ENCODE measurements around the gene PLEKHA8.

Gene PLEKHA8

GRCh38 chr7:30142710-30143109, 114.5 kb downstream of the PLEKHA8 start:
- Histone ChIP-seq H3K9me3 (ENCODE audit: severe bottlenecking) (no peaks in the 10 kb centered on the region), H3K27ac (no peak overlapping the region), H3K36me3 (no peaks in the 10 kb centered on the region), H3K4me3 (ENCODE audit: low read depth, low read length) (no peak overlapping the region), H3K27me3 (ENCODE audit: insufficient read depth, low read depth, severe bottlenecking) (no peaks in the 10 kb centered on the region)
- TF ChIP-seq CTCF (IDR thresholded peaks at IDR 0.05; ENCODE audit: low read depth, low read length), result no peak
- DNase-seq, result no peak

GRCh38 chr7:30143748-30144251, 115.6 kb downstream of the PLEKHA8 start:
- Histone ChIP-seq H3K36me3 (no peaks in the 10 kb centered on the region), H3K9me3 (ENCODE audit: severe bottlenecking) (no peaks in the 10 kb centered on the region), H3K27me3 (ENCODE audit: insufficient read depth, low read depth, severe bottlenecking) (no peaks in the 10 kb centered on the region), H3K27ac (no peak overlapping the region), H3K4me3 (ENCODE audit: low read depth, low read length) (no peak overlapping the region)
- no peak for TF ChIP-seq CTCF (IDR thresholded peaks at IDR 0.05; ENCODE audit: low read depth, low read length)
- no peak for DNase-seq

GRCh38 chr7:30144657-30145306, 116.6 kb downstream of the PLEKHA8 start:
- Histone ChIP-seq H3K27me3 (ENCODE audit: insufficient read depth, low read depth, severe bottlenecking) (no peaks in the 10 kb centered on the region), H3K36me3 (peaks cover 3% of the 10 kb centered on the region), H3K27ac (no peak overlapping the region), H3K9me3 (ENCODE audit: severe bottlenecking) (no peaks in the 10 kb centered on the region), H3K4me3 (ENCODE audit: low read depth, low read length) (no peak overlapping the region)
- DNase-seq, result no peak
- TF ChIP-seq CTCF (IDR thresholded peaks at IDR 0.05; ENCODE audit: low read depth, low read length), result no peak

- H3K4me3 ChIP-seq (ENCODE audit: low read depth, low read length), result no peak overlapping the region
- no peak for TF ChIP-seq CTCF (IDR thresholded peaks at IDR 0.05; ENCODE audit: low read depth, low read length)
- H3K36me3 ChIP-seq, result peaks cover 3% of the 10 kb centered on the region
- H3K27me3 ChIP-seq (ENCODE audit: insufficient read depth, low read depth, severe bottlenecking), result no peaks in the 10 kb centered on the region
- no peaks in the 10 kb centered on the region for H3K9me3 ChIP-seq (ENCODE audit: severe bottlenecking)
- no peak for DNase-seq
- no peak overlapping the region for H3K27ac ChIP-seq
Measured at GRCh38 chr7:30145426-30145970, 117.3 kb downstream of the PLEKHA8 start.

- TF ChIP-seq CTCF (IDR thresholded peaks at IDR 0.05; ENCODE audit: low read depth, low read length), result no peak
- H3K27ac ChIP-seq, result no peak overlapping the region
- H3K9me3 ChIP-seq (ENCODE audit: severe bottlenecking), result no peaks in the 10 kb centered on the region
- peaks cover 3% of the 10 kb centered on the region for H3K36me3 ChIP-seq
- H3K4me3 ChIP-seq (ENCODE audit: low read depth, low read length), result no peak overlapping the region
- no peak for DNase-seq
- H3K27me3 ChIP-seq (ENCODE audit: insufficient read depth, low read depth, severe bottlenecking), result no peaks in the 10 kb centered on the region
Measured at GRCh38 chr7:30146127-30146612, 118.0 kb downstream of the PLEKHA8 start.
